HG02973 (cell line): ENCODE measurements around the gene PHPT1.
"Not testable (repeated sequence)": the region's sequence is repeated elsewhere in the genome, so short reads cannot be mapped to it uniquely, and the experiment has no call there.

Source experiments
- ATAC-seq: cut with Tn5 transposase; IDR thresholded peaks from one replicate; pipeline ENCODE4 v1.9.1; 2021; ENCODE audit warnings: moderate library complexity; ENCODE audit not compliant: unreplicated experiment

PHPT1 gene

DNA sequence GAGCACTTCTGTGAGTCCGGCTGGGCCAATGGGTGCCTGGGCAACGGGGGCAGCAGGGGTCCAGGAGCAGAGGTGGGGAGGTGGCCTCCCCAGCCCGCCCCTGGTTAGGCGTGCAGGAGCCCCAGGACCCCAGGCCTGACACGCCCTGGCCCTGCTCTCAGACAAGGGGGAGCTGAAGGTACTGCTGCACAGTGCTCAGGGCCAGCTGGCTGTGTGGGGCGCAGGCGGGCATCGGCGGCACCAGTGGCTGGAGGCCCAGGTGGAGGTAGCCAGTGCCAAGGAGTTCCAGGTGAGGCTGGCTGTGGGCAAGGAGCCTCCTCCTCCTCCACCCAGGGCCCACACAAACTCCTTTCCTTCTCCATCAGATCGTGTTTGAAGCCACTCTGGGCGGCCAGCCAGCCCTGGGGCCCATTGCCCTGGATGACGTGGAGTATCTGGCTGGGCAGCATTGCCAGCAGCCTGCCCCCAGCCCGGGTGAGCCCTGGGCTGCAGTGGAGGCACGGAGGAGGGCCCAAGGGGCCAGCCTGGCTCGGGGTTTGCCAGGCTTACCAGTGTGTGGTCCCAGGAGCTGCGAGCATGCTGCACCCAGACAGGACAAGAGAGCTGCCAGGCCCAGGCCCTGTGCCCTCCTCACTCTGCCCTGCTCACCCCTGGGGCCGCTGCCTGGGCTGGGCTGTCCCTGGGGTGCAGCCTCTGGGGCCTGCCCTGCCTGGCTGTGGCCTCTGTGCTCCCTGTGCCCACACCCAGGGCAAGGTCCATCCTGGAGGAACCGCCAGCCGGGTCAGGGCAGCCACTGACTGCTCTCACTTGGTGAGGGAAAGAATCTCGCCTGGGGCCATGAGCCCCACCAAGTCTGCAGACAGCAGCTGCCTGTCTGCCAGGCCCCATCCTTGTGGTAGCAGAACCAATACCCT is 9.9 kb downstream of the PHPT1 start:
- ATAC-seq: no peak

GRCh38 chr9:136860529-136860928 is 11.3 kb downstream of the PHPT1 start:
- ATAC-seq: no peak

DNA sequence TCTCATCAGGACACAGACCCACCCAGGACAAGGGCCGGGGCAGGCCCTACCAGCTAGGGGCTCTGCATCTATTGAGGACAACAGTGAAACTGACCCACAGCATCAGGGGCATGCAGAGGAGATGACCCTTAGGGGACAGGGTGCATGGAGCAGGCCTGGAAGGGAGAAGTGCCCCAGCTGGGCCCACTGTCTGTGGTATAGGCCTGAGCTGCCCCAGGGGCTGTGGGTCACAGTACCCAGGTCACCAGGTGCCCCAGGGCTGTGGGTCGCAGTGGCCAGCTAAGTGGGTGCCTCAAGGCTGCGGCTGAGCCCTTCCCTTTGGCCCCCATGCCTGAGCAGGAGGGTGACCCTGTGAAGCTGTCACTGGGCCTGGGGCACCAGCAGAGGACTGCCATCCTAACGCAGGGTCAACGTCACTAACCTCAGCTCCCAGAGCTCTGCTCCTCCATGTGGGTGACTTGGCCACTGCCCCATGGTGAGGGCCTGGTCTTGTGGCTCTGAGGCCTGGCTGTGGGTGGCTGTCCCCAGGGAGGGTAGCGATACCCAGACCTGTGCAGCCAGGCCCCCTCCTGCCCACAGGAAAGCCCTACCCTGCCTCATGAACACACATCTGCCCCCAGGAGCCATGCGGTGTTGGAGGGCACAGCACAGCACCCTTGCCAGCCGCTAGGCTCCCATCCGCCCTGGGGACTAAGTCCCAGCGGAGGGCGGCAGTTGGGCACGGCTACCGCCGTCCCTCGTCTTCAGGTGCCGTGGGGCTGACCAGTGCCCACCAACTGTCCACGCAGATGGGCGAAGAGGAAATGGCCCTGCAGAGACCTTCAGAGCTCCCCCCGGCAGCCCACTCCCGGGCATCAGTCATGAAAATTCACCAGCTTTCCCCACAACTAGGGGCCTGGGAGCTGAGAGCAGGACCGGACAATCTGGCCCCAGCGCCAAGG is 12.0 kb downstream of the PHPT1 start:
- ATAC-seq: no peak

- no peak for ATAC-seq
These were observed 12.8 kb downstream of the PHPT1 start for GRCh38 chr9:136861874-136862457.

DNA sequence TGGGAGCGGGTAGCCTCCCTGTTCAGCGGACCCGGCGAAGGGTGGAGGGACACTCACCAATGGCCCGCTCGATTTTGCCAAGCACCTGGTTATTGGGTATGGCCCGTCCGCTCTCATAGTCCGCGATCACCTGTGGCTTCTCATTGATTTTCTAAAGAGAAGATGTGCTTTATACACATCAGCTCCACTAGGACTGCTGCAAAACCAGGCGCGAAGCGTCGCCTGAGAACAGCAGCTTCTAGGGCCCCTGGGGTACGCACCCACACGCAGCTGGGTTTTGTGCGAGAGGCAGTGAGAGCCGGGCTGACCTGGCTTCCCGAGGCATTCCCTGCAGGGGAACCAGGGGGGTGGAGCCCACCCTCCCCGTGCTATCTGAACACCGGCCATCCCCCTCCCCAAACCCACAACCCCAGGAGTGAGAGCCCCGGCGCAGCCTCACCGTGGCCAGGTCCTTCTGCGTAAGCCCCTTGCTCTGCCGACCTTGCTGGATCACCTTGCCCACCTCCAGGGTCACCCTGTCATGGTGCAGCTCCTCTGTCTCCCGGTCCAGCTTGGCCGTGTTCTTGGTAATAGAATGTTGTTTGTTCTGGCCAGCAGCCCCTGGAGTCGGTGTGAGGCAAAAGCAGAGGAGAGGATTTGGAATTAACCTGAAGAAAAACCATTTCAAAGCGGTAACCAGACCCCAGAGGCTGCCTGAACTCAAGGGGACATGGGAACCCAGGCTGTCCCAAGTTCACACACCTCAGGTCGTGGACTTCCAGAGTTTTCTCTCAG is 13.8 kb downstream of the PHPT1 start:
- ATAC-seq: no peak

DNA sequence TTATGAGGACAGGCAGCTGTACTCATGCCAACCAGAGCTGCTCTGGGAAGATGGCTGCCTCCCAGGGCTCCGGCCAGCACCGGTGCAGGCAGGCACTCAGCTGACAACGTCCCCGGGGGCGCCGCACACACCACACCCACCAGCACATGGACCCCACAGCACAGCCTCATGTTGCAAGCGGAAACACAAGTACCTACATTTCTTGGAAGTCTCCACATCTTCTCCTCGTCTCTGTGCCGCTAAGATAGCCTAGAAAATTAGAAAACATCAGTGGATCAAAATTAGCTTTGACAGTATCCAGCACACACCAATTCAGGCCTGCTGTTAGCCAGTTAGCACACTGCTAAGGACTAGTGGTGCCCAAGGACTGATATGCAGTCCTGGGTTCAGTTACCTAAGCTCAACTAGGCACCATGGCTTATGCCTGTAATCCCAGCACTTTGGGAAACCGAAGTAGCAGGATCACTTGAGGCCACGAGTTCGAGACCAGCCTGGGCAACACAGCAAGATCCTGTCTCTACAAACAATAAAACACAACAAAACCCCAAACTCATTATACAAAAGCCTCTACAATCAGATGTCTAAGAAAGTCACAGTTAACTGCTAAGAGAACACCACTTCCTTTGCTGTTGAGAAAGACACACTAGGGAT is 14.5 kb downstream of the PHPT1 start:
- ATAC-seq: no peak

DNA sequence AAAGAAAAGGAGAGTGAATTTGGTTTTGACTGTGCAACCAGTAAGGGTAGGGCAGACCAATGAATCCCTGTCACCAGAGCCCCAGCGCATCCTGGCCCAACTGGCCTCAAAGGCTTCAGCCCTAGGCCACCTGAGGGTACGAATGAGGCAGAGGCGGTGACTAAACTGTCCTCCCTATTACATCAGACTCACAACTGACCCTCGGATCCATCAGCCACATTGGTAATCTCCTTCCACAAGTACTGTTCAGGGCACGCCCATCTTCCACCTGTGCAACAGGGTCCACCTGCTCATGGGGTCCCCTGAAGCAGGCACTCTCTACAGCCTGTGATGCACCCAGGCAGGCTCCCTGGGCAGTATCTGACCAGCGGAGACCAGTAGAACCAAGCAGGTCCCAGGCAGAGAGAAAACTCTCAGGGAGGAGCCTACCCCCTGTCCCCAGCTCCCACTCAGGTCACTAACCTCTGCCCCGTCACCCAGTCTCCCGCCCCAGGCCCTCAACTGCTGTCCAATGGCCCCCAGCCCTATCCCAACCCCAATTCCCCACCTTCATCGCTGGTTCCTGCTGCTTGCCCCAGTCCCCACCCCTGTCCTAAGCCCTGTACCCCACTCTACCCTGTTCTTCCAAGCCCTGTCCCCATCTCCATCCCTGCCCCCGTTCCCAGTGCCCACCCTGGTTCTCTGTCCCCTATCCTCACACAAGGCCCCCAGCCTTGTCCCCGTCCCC is 16.0 kb downstream of the PHPT1 start:
- no peak for ATAC-seq

GRCh38 chr9:136865768-136866103 is 16.5 kb downstream of the PHPT1 start:
- no peak for ATAC-seq

- not testable (repeated sequence) for ATAC-seq
These were observed 17.8 kb downstream of the PHPT1 start for GRCh38 chr9:136866898-136867421.

DNA sequence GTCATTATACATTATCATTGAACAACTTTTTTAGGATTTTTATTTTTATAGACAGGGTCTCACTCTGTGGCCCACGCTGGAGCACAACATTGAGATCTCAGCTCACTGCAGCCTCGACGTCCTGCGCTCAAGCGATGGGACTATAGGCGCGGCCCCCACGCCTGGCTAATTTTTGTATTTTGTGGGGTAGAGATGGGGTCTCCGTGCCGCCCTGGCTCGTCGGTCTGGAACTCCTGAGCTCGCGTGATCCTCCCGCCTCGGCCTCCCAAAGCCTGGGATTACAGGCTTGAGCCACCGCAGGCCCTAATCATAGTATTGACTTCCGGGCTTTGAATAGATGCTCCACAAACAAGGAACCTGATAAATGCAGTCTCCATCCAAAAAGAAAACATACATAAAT is 18.3 kb downstream of the PHPT1 start:
- no peak for ATAC-seq

DNA sequence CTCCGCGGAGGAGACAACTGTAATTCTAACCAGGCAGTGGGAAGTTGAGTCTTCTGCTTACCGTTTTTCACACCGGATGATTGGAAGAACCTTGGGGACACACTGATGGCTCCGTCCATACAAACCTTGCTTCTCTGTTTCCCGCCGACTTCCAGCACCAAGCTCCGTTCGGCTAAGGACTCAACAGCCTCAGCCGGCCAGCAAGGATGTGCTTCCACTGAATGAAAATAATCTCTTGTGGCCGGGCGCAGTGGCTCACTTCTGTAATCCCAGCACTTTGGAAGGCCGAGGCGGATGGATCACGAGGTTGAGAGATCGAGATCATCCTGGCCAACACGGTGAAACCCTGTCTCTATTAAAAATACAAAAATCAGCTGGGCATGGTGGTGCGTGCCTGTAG is 18.7 kb downstream of the PHPT1 start:
- no peak for ATAC-seq

DNA sequence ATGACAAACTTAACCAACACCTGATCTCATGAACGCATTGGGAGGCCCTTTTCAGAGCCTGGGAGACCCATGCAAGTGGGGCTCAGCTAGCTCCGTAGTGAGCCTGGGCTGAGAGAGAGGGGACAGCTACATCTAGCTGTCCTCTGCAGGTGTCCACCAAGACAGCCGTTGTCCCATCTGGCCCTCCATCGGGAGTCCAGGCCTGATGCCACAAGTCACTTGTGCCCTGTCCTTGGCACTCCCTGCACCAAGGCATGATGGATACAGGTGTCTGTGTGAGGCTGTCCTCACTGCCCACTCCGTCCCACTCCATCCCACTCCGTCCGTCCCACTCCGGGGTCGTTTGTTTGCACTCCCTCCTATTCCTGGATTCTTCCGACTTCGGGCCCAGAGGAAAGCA is 19.4 kb downstream of the PHPT1 start:
- no peak for ATAC-seq

- not testable (repeated sequence) for ATAC-seq
These were observed 20.4 kb downstream of the PHPT1 start for GRCh38 chr9:136869611-136870010.

GRCh38 chr9:136875155-136875554 is 25.9 kb downstream of the PHPT1 start:
- no peak for ATAC-seq

- ATAC-seq: no peak
These were observed 27.3 kb downstream of the PHPT1 start for GRCh38 chr9:136876476-136876875.

GRCh38 chr9:136880651-136881050 is 31.4 kb downstream of the PHPT1 start:
- ATAC-seq: no peak

DNA sequence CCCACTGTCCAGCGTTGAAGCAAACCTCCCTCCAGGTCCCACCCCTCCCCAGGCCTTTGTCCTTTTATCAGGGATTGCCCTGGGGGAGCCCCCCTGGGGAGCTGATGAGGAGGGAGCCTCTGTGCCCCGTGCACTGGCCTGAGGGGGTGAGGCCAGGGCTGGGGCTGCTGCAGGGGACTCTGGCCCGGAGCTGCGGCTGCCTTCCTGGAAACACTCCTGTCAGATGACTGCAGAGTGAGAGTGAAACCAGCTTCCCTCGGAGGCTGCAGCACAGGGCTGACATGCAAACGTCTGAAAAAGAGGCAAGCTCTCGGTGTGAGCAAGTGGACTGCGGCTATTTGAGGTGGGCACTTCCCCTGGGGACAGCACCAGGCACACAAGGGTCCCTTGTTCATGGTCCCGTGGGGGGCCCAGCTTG is 32.5 kb downstream of the PHPT1 start:
- ATAC-seq: no peak

DNA sequence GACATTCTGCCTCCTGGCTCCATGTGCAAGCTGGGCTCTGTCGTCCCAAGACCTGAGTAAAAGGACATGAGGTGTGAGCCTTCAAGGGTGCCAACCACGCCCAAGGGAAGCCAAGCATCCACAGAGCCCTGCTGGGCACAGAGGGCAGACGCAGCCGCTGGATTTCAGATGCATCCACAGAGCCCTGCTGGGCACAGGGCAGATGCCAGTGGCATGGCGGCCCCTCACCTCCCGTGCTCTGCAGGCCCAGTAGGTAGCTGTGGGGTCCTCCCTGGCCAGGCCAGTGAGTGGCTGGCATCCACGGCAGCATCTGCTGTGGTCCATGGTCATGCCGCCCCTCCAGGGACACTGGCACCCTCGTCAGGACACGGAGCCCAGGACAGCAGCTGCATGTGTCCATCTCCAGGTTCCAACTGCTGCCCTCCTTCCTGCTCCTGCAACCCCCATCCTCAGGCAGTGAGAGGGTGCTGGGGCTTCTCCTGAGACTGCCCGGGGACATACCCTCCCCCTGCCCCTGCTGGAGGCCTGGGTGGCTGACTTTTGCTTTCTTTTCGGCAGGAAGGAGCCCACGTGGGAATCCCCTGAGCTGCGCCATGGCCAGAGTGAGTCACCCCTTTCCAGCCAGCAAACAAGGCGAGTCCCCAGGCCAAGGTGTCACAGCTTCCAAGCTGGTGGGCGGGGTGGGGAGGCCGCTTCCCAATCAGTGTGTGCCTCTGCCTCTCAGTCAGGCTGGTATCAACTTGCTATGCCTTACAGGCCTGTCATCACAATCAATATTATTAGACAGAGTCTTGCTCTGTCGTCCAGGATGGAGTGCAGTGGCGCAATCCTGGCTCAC is 33.1 kb downstream of the PHPT1 start:
- peak; percentile 29 for ATAC-seq

GRCh38 chr9:136882947-136883283 is 33.7 kb downstream of the PHPT1 start:
- ATAC-seq: not testable (repeated sequence)
